HPDE6-E6E7 (cell line): Measurements from ENCODE around the gene RAI1.
A peak's percentile ranks its signal among the peaks of the same experiment; 100 is the strongest.

Experiments
- DNase-seq: peaks from one replicate; pipeline ENCODE4 v3.0.0; 2011; ENCODE audit warnings: missing footprints; ENCODE audit errors: extremely low spot score

Gene RAI1

GRCh38 chr17:17844079-17844478, 162.8 kb downstream of the RAI1 start:
- DNase-seq = no peak

GRCh38 chr17:17844500-17844899, 163.2 kb downstream of the RAI1 start:
- DNase-seq = no peak

- DNase-seq = no peak
Measured at GRCh38 chr17:17845046-17845775, 164.0 kb downstream of the RAI1 start.

GRCh38 chr17:17846003-17846402, 164.7 kb downstream of the RAI1 start:
- DNase-seq = no peak

- no peak for DNase-seq
Measured at GRCh38 chr17:17846645-17847044, 165.4 kb downstream of the RAI1 start.

- DNase-seq = no peak
Measured at GRCh38 chr17:17847118-17847689, 165.9 kb downstream of the RAI1 start.

- no peak for DNase-seq
Measured at GRCh38 chr17:17847726-17848125, 166.5 kb downstream of the RAI1 start.

- DNase-seq = no peak
Measured at GRCh38 chr17:17848311-17849082, 167.2 kb downstream of the RAI1 start.

- DNase-seq = no peak
Measured at GRCh38 chr17:17849147-17849820, 168.0 kb downstream of the RAI1 start.

GRCh38 chr17:17849845-17850373, 168.7 kb downstream of the RAI1 start:
- no peak for DNase-seq

- DNase-seq = no peak
Measured at GRCh38 chr17:17851103-17852002, 170.1 kb downstream of the RAI1 start.

GRCh38 chr17:17852930-17853329, 171.7 kb downstream of the RAI1 start:
- no peak for DNase-seq

- DNase-seq = no peak
Measured at GRCh38 chr17:17853811-17854447, 172.7 kb downstream of the RAI1 start.

GRCh38 chr17:17855976-17856375, 174.7 kb downstream of the RAI1 start:
- no peak for DNase-seq

- DNase-seq = no peak
Measured at GRCh38 chr17:17856386-17856785, 175.1 kb downstream of the RAI1 start.

GRCh38 chr17:17857496-17857895, 176.2 kb downstream of the RAI1 start:
- no peak for DNase-seq

- DNase-seq = peak; percentile 77
Measured at GRCh38 chr17:17859909-17860765, 178.9 kb downstream of the RAI1 start.

GRCh38 chr17:17860766-17861107, 179.5 kb downstream of the RAI1 start:
- no peak for DNase-seq
